ENCODE results near the gene FBXL7. TPM values are rescaled to one million over a fixed set of nuclear protein-coding genes. Genes with fewer than 3 reads are reported as not detected.

FBXL7 gene
- total and polyA plus RNA-seq, 2 experiments from 2014 or later: 4.5 to 15.2 TPM

- no peaks in the 10 kb centered on the region for H3K27me3 ChIP-seq (ENCODE audit: insufficient read depth)
- TF ChIP-seq EZH2 (IDR thresholded peaks at IDR 0.05; ENCODE audit: low read depth, unreplicated experiment) (no peak), STAT1 (IDR thresholded peaks at IDR 0.05; ENCODE audit: unreplicated experiment) (no peak), ETS1 (IDR thresholded peaks at IDR 0.05) (no peak), JUNB (IDR thresholded peaks at IDR 0.05; ENCODE audit: unreplicated experiment) (no peak), ZNF462 (CRISPR knock-in tag; IDR thresholded peaks at IDR 0.05) (no peak), CREB1 (CRISPR knock-in tag; IDR thresholded peaks at IDR 0.05; ENCODE audit: low read depth) (no peak), NANOG (IDR thresholded peaks at IDR 0.05; ENCODE audit: borderline replicate concordance) (no peak), REST (IDR thresholded peaks at IDR 0.05; ENCODE audit: unreplicated experiment) (no peak), EZH2phosphoT487 (IDR thresholded peaks at IDR 0.05; ENCODE audit: unreplicated experiment) (no peak), ZNF114 (CRISPR knock-in tag; IDR thresholded peaks at IDR 0.05) (no peak), ZNF331 (CRISPR knock-in tag; IDR thresholded peaks at IDR 0.05; ENCODE audit: low read depth) (no peak), CTCF (conservative IDR thresholded peaks at IDR 0.05; ENCODE audit: low read depth in 2 of 2) (no peak), POLR2AphosphoS5 (IDR thresholded peaks at IDR 0.05; ENCODE audit: low read depth) (no peak)
- no peak overlapping the region for H3K4me3 ChIP-seq
- H3K4me1 ChIP-seq (ENCODE audit: insufficient read depth): no peaks in the 10 kb centered on the region
- no peaks in the 10 kb centered on the region; the same call in 1 of the 2 replicates for H4K20me1 ChIP-seq (replicated peaks; ENCODE audit: insufficient read depth)
- H3K36me3 ChIP-seq (ENCODE audit: insufficient read depth): no peaks in the 10 kb centered on the region
- no peak for DNase-seq (ENCODE audit: low spot score)
- ATAC-seq: no peak
- H3K4me2 ChIP-seq: no peak overlapping the region
- H3K27ac ChIP-seq (ENCODE audit: low read depth): no peak overlapping the region
- H3K9me3 Mint-ChIP-seq: no peaks in the 10 kb centered on the region
- H3K9me2 ChIP-seq (ENCODE audit: insufficient read depth): no peaks in the 10 kb centered on the region
- peaks cover 2% of the 10 kb centered on the region; the same call in 1 of the 2 replicates for H3K79me2 ChIP-seq (replicated peaks; ENCODE audit: insufficient read depth)
- H2AFZ ChIP-seq: no peak overlapping the region
- H3F3A ChIP-seq (replicated peaks; ENCODE audit: low read depth): no peaks in the 10 kb centered on the region
- no peaks in the 10 kb centered on the region; the same call in 2 of the 3 replicates for H3K4me1 Mint-ChIP-seq
- H3K27ac Mint-ChIP-seq: no peak overlapping the region; the same call in 1 of the 2 replicates
- H3K27me3 Mint-ChIP-seq (ENCODE audit: insufficient read depth, low read depth, poor library complexity): no peaks in the 10 kb centered on the region
- H3K4me3 Mint-ChIP-seq: no peak overlapping the region
- no peaks in the 10 kb centered on the region for H3K36me3 Mint-ChIP-seq (ENCODE audit: low read depth)
These were observed 130.5 kb downstream of the FBXL7 start for GRCh38 chr5:15630441-15630840.
